Measurements from ENCODE around the gene GJD3.

Gene GJD3

GRCh38 chr17:40345161-40345993 is 19.2 kb downstream of the GJD3 start:
- CTCF ChIA-PET = interaction anchor here (0.7 to 3.6 kb wide), 8 partner anchors 9 to 143 kb away, joined by 3 to 15 read pairs (median 4); no protein-coding TSS in a partner anchor
- Mint-ChIP-seq H3K4me3 (peak overlapping the region; percentile 9), H3K27ac (peak overlapping the region; percentile 56), H3K27me3 (no peaks in the 10 kb centered on the region), H3K36me3 (peaks cover 28% of the 10 kb centered on the region), H3K4me1 (peaks cover 84% of the 10 kb centered on the region), H3K9me3 (no peaks in the 10 kb centered on the region)
- peak; percentile 55 for DNase-seq

GRCh38 chr17:40344421-40345160 is 19.9 kb downstream of the GJD3 start:
- Mint-ChIP-seq H3K27me3 (no peaks in the 10 kb centered on the region), H3K9me3 (no peaks in the 10 kb centered on the region), H3K4me3 (peak overlapping the region; percentile 9), H3K27ac (peak overlapping the region; percentile 56), H3K4me1 (peaks cover 86% of the 10 kb centered on the region), H3K36me3 (peaks cover 29% of the 10 kb centered on the region)
- no peak for DNase-seq
- CTCF ChIA-PET = interaction anchor here (0.8 to 3.6 kb wide), 7 partner anchors 10 to 42 kb away, joined by 4 to 15 read pairs (median 8); no protein-coding TSS in a partner anchor

DNA sequence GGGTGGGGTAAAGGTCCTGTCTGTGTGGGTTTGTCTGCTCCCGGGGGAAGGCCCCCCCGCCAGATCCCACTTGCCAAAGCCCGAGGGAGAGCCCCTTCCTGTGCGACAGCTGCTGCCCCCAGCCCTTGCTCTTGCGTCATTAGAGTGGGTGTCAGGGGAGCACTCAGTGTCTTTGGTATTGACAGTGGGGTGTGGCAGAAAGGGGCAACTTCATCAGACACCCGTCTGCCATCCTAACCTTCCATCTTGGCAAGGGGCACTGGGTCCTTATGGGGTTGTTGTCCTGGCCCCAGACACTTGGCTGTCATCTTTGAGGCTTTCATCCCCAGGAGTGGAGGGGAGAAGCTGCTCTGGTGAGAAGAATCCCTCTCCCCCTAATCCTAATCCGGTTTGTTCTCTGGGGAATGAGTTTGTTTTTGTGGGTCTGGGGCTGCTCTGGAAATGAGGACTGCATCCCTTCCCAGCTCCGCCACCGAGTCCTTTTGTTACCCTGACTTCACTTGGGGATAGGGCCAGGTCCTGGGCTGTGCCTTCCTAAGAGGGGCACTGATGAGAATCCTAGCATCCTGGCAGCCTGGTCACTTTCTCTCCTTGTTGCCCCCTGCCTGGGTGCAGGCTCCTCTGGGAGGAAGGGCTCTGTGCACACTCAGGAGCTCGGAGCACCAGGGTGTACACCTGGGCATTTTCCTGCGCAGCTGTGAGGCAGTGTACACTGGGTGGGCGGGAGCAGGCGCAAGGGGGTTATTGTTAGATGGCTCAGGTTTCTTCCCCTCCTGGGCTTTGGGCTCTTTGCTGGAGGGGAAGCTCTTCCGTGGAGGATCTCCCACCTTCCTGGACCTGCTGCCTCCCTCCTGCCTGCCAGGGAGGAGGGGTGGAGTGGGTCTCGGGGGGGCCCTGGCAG is 21.1 kb downstream of the GJD3 start:
- peak overlapping the region; percentile 64 for H3K4me3 Mint-ChIP-seq
- CTCF ChIA-PET = interaction anchor here (0.6 to 3.6 kb wide), 7 partner anchors 8 to 190 kb away, joined by 3 to 13 read pairs (median 4); no protein-coding TSS in a partner anchor
- DNase-seq = no peak
- peaks cover 84% of the 10 kb centered on the region for H3K4me1 Mint-ChIP-seq
- no peaks in the 10 kb centered on the region for H3K9me3 Mint-ChIP-seq
- no peaks in the 10 kb centered on the region for H3K27me3 Mint-ChIP-seq
- H3K36me3 Mint-ChIP-seq = peaks cover 28% of the 10 kb centered on the region
- peak overlapping the region; percentile 52 for H3K27ac Mint-ChIP-seq

- Mint-ChIP-seq H3K9me3 (peaks cover 4% of the 10 kb centered on the region), H3K27ac (peak overlapping the region; percentile 5), H3K4me3 (peak overlapping the region; percentile 64), H3K4me1 (peaks cover 84% of the 10 kb centered on the region), H3K27me3 (no peaks in the 10 kb centered on the region), H3K36me3 (peaks cover 33% of the 10 kb centered on the region)
- no peak for DNase-seq
- CTCF ChIA-PET = interaction anchor here (1.0 to 3.6 kb wide), 3 partner anchors 9 to 40 kb away, joined by 3 to 13 read pairs (median 8); no protein-coding TSS in a partner anchor
Observed at GRCh38 chr17:40342504-40343218, 21.9 kb downstream of the GJD3 start.

DNA sequence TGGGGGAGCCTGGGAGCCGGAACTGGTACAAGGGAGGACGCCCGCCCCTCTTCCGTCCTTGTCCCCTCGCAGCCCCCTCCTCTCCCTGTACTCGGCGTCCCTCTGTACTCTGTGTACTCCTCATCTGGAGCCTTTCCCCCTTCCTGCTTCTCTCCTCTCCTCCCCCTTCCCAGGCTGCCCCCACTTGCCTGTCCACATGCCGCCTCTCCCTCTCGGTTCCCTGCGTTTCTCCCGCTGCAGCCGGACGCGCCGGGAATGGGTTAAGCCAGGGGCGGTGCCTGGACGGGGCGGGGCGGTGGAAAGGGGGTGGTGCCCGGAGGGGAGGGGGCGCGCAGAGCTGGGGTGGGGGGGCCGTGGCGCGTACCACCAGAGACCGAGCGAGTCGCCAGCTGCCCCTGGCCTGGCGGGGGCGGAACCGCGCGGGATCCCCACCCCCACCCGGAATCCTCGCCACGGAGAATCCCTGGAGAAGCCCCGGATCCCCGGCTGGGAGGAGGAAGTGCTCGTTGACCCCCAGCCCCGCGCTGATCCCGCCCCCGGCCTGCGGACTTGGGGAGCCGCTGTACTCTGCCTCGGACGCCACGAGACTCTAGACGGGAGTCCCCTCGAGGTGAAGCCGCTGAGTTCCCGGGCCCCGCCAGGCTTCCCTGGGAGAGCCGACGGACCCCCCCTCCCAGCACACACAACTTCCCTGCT is 22.6 kb downstream of the GJD3 start:
- Mint-ChIP-seq H3K9me3 (peaks cover 5% of the 10 kb centered on the region), H3K27ac (peak overlapping the region; percentile 79)

GRCh38 chr17:40340880-40341807 is 23.4 kb downstream of the GJD3 start:
- CTCF ChIA-PET = interaction anchor here (0.6 to 2.9 kb wide), 11 partner anchors 15 to 37 kb away, joined by 3 to 20 read pairs (median 4); no protein-coding TSS in a partner anchor
- peak; percentile 91 for DNase-seq
- peaks cover 5% of the 10 kb centered on the region for H3K9me3 Mint-ChIP-seq
- peak overlapping the region; percentile 66 for H3K4me3 Mint-ChIP-seq
- H3K36me3 Mint-ChIP-seq = peaks cover 46% of the 10 kb centered on the region
- peaks cover 80% of the 10 kb centered on the region for H3K4me1 Mint-ChIP-seq
- H3K27me3 Mint-ChIP-seq = no peaks in the 10 kb centered on the region
- peak overlapping the region; percentile 88 for H3K27ac Mint-ChIP-seq

More for the DNA sequence above, 22.6 kb downstream of the GJD3 start:
- Mint-ChIP-seq H3K36me3 (peaks cover 40% of the 10 kb centered on the region), H3K27me3 (no peaks in the 10 kb centered on the region), H3K4me1 (peaks cover 84% of the 10 kb centered on the region), H3K4me3 (peak overlapping the region; percentile 64)
- CTCF ChIA-PET = interaction anchor here (1.3 to 2.9 kb wide), 4 partner anchors 16 to 36 kb away, joined by 4 to 20 read pairs (median 6); no protein-coding TSS in a partner anchor
- peak; percentile 60 for DNase-seq

DNA sequence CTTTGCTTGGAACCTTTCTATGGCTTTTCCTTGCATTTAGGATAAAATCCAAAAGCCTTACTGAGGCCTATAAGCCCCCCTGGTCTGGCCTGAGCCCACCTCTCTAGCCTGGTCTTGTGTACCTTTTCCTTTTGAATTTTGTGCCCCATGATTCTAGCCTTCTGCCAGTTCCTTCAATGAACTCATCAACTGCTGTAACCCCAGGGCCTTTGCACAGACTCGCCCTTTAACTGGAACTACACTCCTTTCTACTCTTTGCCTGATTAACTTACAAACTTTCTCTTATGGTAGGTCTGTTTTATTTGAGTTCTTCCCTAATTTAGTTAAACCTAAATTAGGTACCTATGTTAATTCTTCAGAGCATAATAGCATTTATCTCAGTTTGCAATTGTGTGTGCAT is 24.2 kb downstream of the GJD3 start:
- no peak for DNase-seq
- H3K4me1 Mint-ChIP-seq = peaks cover 75% of the 10 kb centered on the region
- no peak overlapping the region for H3K4me3 Mint-ChIP-seq
- H3K9me3 Mint-ChIP-seq = peaks cover 5% of the 10 kb centered on the region
- H3K36me3 Mint-ChIP-seq = peaks cover 46% of the 10 kb centered on the region
- H3K27ac Mint-ChIP-seq = peak overlapping the region; percentile 88
- CTCF ChIA-PET = interaction anchor here (1.0 to 2.9 kb wide), 9 partner anchors 14 to 36 kb away, joined by 3 to 20 read pairs (median 4); no protein-coding TSS in a partner anchor
- no peaks in the 10 kb centered on the region for H3K27me3 Mint-ChIP-seq

GRCh38 chr17:40338941-40339649 is 25.4 kb downstream of the GJD3 start:
- Mint-ChIP-seq H3K4me3 (no peak overlapping the region), H3K27me3 (no peaks in the 10 kb centered on the region), H3K27ac (peak overlapping the region; percentile 57), H3K36me3 (peaks cover 57% of the 10 kb centered on the region), H3K4me1 (peaks cover 75% of the 10 kb centered on the region), H3K9me3 (peaks cover 5% of the 10 kb centered on the region)
- CTCF ChIA-PET = interaction anchor here (0.7 to 2.9 kb wide), 5 partner anchors 11 to 36 kb away, joined by 3 to 20 read pairs (median 4); no protein-coding TSS in a partner anchor
- no peak for DNase-seq

DNA sequence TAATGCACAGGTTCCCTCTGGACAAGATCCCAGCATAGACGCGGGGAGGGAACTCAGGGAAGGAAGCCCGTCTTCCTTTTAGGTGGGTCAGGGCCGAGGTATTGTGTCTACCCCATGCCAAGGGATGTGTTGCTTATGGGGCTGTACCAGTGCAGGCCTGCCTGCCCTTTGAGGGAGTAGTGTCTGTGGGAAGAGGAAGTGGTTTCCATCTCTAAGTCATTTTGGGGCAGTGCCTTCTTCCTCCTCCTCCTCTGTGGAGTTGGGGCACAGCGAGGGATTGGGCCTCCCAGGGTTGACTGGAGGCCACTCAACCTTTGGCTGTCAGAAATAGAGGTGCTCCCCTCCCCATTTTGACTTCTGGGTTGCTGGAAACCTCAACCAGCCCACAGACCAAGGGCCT is 26.5 kb downstream of the GJD3 start:
- Mint-ChIP-seq H3K4me1 (peaks cover 75% of the 10 kb centered on the region), H3K27me3 (no peaks in the 10 kb centered on the region), H3K4me3 (no peak overlapping the region), H3K9me3 (peaks cover 5% of the 10 kb centered on the region), H3K36me3 (peaks cover 63% of the 10 kb centered on the region), H3K27ac (peak overlapping the region; percentile 49)
- no peak for DNase-seq
- CTCF ChIA-PET = interaction anchor here (0.7 to 1.5 kb wide), 2 partner anchors 10 to 17 kb away, joined by 3 to 6 read pairs; no protein-coding TSS in a partner anchor

GRCh38 chr17:40337351-40337750 is 27.2 kb downstream of the GJD3 start:
- Mint-ChIP-seq H3K36me3 (peaks cover 64% of the 10 kb centered on the region), H3K9me3 (peaks cover 5% of the 10 kb centered on the region), H3K27me3 (no peaks in the 10 kb centered on the region), H3K4me1 (peaks cover 77% of the 10 kb centered on the region), H3K4me3 (no peak overlapping the region), H3K27ac (peak overlapping the region; percentile 49)
- DNase-seq = no peak
- CTCF ChIA-PET = interaction anchor here (1.5 to 1.9 kb wide), 2 partner anchors 11 to 21 kb away, joined by 4 to 5 read pairs; no protein-coding TSS in a partner anchor

DNA sequence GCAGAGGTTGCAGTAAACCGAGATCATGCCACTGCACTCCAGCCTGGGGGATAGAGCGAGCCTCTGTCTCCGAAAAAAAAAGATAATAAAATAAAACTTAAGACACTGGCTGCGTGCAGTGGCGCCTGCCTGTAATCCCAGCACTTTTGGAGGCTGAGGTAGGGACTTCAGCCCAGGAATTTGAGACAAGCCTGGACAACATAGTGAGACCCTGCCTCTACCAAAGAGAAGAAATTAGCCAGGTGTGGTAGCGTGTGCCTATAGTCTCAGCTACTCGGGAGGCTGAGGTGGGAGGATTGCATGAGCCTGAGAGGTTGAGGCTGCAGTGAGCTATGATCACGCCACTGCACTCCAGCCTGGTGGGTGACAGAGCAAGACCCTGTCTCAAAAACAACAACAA is 28.9 kb downstream of the GJD3 start:
- DNase-seq = no peak
- Mint-ChIP-seq H3K9me3 (peaks cover 5% of the 10 kb centered on the region), H3K36me3 (peaks cover 72% of the 10 kb centered on the region), H3K27ac (peak overlapping the region; percentile 42), H3K4me1 (peaks cover 82% of the 10 kb centered on the region), H3K27me3 (no peaks in the 10 kb centered on the region), H3K4me3 (no peak overlapping the region)
- CTCF ChIA-PET = interaction anchor here (1.9 kb wide), 1 partner anchor 19 kb away, joined by 5 read pairs; no protein-coding TSS in a partner anchor

Data from activated naive CD4-positive, alpha-beta T cell treated with anti-CD3 and anti-CD28 coated beads, Interleukin-2, amount 10 ng/mL, durations not matched to agents 7 days and 5 days (primary cell).